Ishikawa (cell line): ENCODE results near the gene TBCE.
A peak's percentile ranks its signal among the peaks of the same experiment; 100 is the strongest.

Source experiments
- CEBPB ChIP-seq: IDR thresholded peaks from 2 replicates; pipeline ENCODE4 v1.6.1; 2012
- CREB1 ChIP-seq: IDR thresholded peaks from 2 replicates; pipeline ENCODE4 v1.6.1; 2012; ENCODE audit warnings: low read depth
- EGR1 ChIP-seq: IDR thresholded peaks from 2 replicates; pipeline ENCODE4 v1.6.1; 2012
- EP300 ChIP-seq: IDR thresholded peaks from 2 replicates; pipeline ENCODE4 v1.6.1; 2012; ENCODE audit warnings: borderline replicate concordance
- FOXM1 ChIP-seq: IDR thresholded peaks from 2 replicates; pipeline ENCODE4 v1.6.1; 2012; ENCODE audit warnings: low read depth, borderline replicate concordance
- MAX ChIP-seq: IDR thresholded peaks from 2 replicates; pipeline ENCODE4 v1.6.1; 2012
- NFIC ChIP-seq: IDR thresholded peaks from 2 replicates; pipeline ENCODE4 v1.6.1; 2012
- RAD21 ChIP-seq: IDR thresholded peaks from 2 replicates; pipeline ENCODE4 v1.6.1; 2012; ENCODE audit warnings: low read depth
- REST ChIP-seq: IDR thresholded peaks from 2 replicates; pipeline ENCODE4 v1.6.1; 2012; ENCODE audit warnings: low read depth, mild to moderate bottlenecking
- TAF1 ChIP-seq: IDR thresholded peaks from 2 replicates; pipeline ENCODE4 v1.6.1; 2012; ENCODE audit warnings: low read depth, mild to moderate bottlenecking
- TCF12 ChIP-seq: IDR thresholded peaks from 2 replicates; pipeline ENCODE4 v1.6.1; 2012; ENCODE audit warnings: low read depth
- TEAD4 ChIP-seq: IDR thresholded peaks from 2 replicates; pipeline ENCODE4 v1.6.1; 2012
- USF1 ChIP-seq: IDR thresholded peaks from 2 replicates; pipeline ENCODE4 v1.6.1; 2012
- YY1 ChIP-seq: IDR thresholded peaks from 2 replicates; pipeline ENCODE4 v1.6.1; 2012; ENCODE audit warnings: low read depth
- ZBTB7A ChIP-seq: IDR thresholded peaks from 2 replicates; pipeline ENCODE4 v1.6.1; 2012; ENCODE audit warnings: low read depth

Gene TBCE

GRCh38 chr1:235401251-235401650, 34.0 kb downstream of the TBCE start:
- TF ChIP-seq MAX (no peak), USF1 (no peak), TAF1 (no peak), REST (no peak), ZBTB7A (no peak), EGR1 (no peak), TEAD4 (no peak), EP300 (no peak), NFIC (no peak)

- TF ChIP-seq RAD21 (0 out of 2 replicates have a peak, but pooled peaks have one; percentile 9), TEAD4 (0 out of 2 replicates have a peak, but pooled peaks have one; percentile 22), MAX (no peak), CEBPB (no peak)
These were observed 35.4 kb downstream of the TBCE start for GRCh38 chr1:235402457-235403200.

GRCh38 chr1:235403593-235403992, 36.4 kb downstream of the TBCE start:
- TF ChIP-seq ZBTB7A = no peak
- TF ChIP-seq NFIC = no peak
- TF ChIP-seq EP300 = no peak
- TF ChIP-seq TEAD4 = no peak
- no peak for TF ChIP-seq CEBPB
- TF ChIP-seq TCF12 = no peak
- TF ChIP-seq EGR1 = no peak
- TF ChIP-seq REST = no peak
- TF ChIP-seq RAD21 = no peak
- TF ChIP-seq USF1 = no peak
- no peak for TF ChIP-seq FOXM1
- no peak for TF ChIP-seq CREB1
- TF ChIP-seq YY1 = no peak
- no peak for TF ChIP-seq TAF1
- TF ChIP-seq MAX = no peak

GRCh38 chr1:235404190-235404589, 37.0 kb downstream of the TBCE start:
- TF ChIP-seq TAF1 (no peak), TCF12 (0 out of 2 replicates have a peak, but pooled peaks have one; percentile 17), TEAD4 (peak; percentile 28; the same call in 1 of the 2 replicates)

- TF ChIP-seq CEBPB (no peak), REST (no peak), FOXM1 (no peak), EP300 (no peak)
These were observed 40.2 kb downstream of the TBCE start for GRCh38 chr1:235407419-235407818.
